GM21717 (cell line): ENCODE measurements around the gene ATL3.
"Not testable (repeated sequence)": the region's sequence is repeated elsewhere in the genome, so short reads cannot be mapped to it uniquely, and the experiment has no call there.

Experiments
- ATAC-seq: cut with Tn5 transposase; IDR thresholded peaks from one replicate; pipeline ENCODE4 v1.9.1; 2021; ENCODE audit warnings: mild to moderate bottlenecking, moderate library complexity; ENCODE audit not compliant: unreplicated experiment

Gene ATL3, protein sequence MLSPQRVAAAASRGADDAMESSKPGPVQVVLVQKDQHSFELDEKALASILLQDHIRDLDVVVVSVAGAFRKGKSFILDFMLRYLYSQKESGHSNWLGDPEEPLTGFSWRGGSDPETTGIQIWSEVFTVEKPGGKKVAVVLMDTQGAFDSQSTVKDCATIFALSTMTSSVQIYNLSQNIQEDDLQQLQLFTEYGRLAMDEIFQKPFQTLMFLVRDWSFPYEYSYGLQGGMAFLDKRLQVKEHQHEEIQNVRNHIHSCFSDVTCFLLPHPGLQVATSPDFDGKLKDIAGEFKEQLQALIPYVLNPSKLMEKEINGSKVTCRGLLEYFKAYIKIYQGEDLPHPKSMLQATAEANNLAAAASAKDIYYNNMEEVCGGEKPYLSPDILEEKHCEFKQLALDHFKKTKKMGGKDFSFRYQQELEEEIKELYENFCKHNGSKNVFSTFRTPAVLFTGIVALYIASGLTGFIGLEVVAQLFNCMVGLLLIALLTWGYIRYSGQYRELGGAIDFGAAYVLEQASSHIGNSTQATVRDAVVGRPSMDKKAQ

DNA sequence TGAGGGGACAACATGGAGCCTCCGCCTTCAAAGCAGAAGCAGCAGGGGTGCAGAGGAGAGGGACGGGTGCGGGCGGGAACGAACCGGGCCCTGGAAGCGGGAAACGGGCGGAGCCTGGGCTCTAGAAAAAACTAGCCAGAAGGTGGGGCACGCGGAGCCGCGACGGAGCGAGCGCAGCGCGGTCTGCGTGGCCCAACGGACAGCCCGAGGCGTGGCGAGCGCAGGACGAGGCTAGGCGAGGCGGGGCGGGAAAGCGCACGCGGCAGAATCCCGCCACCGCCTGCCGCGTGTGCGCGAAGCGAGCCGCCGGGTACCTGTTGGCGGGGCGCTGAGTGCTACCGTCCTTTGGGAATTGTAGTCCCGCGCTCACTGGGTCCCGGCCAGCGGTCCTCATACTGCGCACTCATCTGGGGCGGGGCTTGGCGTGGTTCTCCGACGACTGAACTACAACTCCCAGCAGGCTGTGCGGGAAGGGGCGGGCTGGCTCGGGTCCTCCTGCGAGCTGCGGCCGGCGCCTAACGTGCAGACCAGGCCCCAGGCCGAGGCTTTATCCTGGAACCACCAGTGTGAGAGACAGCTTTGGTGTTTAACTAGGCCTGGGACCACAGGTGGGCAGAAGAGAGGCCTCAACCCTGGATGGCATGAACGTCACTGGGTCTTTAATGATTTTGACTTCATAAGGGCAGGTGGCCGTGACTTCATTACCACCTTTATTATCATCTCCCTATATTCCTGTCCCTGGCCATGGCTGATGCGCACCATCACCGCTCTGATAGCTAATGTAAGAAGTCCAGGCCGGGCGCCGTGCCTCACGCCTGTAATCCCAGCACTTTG lies at the start of gene ATL3:
TSS of gene ATL3 (minus strand) at position 55 of the 834 bp plus-strand sequence. CDS start at position 14, 41 bp downstream.
- peak; percentile 86 for ATAC-seq

DNA sequence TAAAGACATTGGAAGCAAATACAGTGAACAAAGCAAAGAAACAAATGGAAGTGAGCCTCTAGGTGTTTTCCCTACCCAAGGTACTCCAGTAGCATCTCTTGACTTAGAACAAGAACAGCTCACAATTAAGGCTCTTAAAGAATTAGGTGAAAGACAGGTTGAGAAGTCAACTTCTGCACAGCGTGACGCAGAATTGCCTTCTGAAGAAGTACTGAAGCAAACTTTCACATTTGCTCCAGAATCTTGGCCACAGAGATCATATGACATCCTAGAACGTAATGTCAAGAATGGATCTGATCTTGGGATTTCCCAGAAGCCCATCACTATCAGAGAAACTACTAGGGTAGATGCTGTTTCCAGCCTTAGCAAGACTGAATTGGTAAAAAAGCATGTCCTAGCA lies 49.4 kb upstream of the ATL3 start:
- no peak for ATAC-seq

DNA sequence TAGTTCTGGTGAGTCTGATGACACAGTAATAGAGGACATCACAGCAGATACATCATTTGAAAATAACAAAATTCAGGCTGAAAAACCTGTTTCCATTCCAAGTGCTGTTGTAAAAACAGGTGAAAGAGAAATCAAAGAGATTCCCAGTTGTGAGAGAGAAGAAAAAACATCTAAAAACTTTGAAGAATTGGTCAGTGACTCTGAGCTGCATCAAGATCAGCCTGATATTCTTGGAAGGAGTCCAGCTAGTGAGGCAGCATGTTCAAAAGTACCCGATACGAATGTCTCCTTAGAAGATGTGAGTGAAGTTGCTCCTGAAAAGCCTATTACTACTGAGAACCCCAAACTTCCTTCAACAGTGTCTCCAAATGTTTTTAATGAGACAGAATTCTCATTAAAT lies 48.8 kb upstream of the ATL3 start:
- ATAC-seq: no peak

DNA sequence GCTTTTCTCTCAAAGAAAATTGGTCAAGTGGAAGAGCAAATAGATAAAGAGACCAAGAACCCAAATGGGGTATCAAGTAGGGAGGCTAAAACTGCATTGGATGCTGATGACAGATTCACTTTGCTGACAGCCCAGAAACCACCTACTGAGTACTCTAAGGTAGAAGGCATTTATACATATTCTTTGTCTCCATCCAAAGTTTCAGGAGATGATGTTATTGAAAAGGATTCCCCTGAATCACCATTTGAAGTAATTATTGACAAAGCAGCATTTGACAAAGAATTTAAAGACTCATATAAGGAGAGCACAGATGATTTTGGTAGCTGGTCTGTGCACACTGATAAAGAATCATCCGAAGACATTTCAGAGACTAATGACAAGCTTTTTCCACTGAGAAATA lies 47.8 kb upstream of the ATL3 start:
- ATAC-seq: no peak

DNA sequence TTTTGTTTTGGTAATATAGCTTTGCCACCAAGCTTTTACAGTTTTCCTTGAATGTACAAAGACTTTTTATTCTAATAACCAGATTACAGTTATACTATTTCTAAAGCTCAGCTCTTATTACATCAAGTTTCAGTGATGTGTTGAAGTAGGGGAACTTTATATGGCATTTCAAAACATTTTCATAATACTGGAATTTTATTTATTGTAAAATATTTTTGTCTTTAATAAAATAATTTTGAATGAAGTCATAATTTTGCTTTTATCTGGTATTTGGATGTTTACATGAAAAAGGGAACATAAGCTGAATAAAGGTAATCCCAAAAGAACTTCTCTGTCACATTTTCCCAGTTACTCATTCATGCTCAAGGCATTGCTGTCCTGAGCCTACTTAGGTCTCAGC lies 44.9 kb upstream of the ATL3 start:
- ATAC-seq: no peak

DNA sequence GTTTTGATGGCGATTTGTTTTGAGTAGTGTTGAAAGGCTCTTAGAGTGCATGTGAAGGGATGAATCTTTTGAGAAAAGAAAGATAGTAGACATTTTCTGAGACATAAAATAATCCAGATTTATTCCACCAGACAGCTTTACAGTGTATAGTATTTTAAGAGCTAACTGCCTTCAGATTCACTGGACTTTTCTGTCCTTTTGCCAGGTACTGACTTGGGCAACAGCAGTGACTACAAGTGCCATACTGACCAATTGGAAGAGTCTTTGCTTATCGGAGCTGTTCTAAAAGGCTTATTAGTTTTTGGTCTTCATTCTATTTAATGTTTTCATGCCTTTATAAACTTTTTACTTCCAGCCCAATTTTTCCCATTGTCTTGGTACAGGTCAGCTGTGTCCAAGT lies 42.6 kb upstream of the ATL3 start:
- no peak for ATAC-seq

DNA sequence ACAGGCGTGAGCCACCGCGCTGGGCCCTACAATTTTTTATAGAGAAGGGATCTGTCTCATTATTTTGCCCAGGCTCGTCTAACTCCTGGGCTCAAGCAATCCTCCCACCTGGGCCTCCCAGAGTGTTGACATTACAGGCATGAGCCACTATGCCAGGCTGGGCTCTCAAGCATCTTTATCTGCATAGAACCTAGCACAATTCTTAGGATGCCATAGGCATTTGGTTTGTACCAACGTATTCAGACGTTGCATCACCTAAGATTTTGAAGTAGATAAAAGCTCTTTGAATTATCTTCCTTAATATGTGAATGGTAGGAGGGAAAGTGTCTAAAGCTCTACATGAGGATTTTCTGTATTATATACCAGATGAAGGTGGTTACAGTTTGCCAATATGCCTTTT lies 40.7 kb upstream of the ATL3 start:
- no peak for ATAC-seq

DNA sequence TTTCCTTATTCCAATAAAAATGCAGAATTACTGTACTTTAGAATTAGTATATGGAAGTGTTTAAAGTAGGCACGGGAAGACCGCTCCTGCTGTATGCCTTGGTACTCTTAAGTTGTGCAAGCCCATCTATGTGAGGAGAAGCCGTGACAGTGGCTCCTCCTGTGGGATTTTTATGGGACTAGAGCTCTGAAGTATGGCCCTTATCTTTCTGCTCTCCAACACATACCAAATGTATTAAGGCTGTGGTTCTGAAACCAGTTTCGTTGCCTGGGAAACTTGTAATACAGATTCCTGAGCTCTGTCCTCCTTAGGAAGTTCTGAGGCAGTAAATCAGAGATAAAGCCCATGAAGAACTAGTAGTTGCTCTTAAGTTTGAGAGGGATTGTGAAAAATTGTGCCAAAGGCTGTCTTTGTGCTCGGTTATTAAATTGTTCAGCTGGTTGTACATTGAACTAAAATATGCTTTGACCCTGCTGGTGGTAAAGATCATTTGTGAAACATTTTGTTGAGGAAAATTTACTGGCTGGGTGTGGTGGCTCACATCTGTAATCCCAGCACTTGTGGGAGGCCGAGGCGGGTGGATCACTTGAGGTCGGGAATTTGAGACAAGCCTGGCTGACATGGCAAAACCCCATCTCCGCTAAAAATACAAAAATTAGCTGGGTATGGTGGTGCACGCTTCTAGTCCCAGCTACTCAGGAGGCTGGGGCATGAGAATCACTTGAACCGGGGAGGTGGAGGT lies 39.5 kb upstream of the ATL3 start:
- no peak for ATAC-seq

DNA sequence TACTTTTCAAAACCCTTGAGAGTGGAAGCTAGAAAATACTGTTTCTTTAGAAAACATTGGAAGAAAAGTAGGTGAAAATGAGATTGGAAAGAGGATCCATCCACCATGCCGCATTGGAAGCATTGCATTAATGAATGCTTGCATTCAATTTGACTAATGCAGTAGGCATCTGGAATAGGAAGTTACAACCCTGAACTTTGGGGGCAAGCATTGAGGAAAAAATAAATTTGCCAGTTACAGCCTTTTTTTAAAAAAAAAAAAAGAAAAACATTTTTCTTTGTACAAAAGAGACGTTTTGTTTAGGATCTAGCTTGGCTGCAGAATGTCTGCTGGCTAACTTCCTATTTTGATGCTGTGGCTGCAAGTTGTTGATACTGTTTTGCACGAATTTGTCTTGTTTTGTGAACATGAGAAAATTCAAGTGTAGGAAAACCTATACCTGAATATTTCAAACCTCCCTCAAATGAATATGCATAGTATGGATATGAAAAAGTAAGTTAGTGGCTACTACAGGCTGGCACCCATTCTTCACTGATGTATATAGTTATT lies 38.2 kb upstream of the ATL3 start:
- ATAC-seq: no peak

DNA sequence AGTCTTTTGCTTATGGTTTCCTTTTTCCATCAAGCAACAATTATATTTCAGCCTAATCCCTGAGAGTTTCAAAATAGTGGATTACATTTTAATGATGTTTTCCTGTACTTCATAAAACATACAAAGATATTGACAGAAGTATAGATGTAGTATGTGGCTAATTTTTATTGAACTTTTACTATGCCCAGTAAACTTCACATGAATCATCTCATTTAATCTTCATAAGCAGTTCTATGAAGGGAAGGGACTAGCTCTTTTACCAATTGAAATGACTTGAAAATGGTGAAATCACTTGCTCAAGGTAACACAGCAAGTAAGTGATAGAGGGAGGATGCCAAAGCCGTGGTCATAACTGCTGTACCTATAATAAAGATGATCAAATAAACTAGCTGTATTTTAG lies 37.6 kb upstream of the ATL3 start:
- no peak for ATAC-seq

DNA sequence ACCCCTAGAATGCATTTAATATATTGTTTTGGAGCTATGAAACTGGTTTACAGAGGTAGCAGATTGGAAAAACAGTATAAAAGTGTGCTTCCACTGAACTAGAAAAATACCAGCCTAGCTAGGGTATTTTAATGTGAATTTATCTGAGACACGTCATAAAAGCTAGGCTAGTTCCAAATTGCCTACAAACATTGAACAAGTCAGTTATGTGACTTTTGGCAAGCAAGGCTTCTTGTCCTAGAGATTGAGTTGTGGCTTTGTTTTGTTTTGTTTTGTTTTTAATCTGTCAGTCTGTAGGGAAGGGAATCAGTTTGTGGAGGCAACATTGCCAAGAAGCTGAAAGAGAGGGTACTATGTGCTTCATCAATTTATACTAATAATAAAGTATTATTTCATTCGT lies 34.4 kb upstream of the ATL3 start:
- ATAC-seq: no peak

DNA sequence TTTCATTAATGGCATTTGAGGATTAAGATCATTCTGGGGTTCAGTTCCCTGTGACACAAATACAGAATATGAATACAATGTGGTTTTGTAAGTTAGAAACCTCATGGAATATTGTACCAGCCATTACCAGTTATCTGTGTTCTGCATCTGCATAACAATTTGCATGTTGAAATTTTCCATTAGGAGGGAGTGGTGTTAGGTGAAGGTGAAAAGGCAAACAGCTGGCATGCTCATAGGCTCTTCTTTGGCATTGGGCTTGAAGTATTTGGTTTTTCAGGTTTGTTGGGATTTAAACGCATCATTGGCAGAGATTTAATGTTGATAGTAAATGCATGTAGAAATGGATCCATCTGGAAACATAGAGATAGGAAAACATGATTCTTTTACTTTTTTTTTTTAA lies 28.7 kb upstream of the ATL3 start:
- ATAC-seq: no peak

DNA sequence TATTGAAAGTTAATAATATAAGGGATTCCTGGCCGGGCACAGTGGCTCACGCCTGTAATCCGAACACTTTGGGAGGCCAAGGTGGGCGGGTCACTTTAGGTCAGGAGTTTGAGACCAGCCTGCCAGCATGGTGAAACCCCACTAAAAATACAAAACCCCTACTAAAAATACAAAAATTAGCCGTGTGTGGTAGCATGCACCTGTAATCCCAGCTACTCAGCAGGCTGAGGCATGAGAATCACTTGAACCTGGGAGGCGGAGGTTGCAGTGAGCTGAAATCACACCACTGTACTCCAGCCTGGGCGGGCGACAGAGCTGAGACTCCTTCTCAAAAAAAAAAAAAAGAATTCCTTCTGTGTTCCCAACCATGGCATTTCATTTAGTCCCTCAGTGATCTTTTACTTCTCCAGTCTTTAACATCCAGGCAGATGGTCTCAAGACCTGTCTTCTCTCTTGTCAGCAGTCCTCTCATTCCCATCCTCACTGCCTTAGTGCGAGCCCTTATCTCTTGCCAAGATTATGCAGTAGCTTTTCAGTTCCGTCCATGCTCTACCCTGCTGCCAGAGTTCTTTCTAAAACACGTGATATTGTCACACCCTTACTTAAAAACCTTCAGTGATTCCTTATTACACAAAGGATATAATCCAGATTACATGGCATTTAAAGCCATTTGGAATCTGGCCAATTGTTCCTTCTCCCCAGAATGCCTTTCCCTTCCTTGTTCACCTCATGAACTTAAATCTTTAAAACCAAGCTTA lies 28.0 kb upstream of the ATL3 start:
- ATAC-seq: no peak

DNA sequence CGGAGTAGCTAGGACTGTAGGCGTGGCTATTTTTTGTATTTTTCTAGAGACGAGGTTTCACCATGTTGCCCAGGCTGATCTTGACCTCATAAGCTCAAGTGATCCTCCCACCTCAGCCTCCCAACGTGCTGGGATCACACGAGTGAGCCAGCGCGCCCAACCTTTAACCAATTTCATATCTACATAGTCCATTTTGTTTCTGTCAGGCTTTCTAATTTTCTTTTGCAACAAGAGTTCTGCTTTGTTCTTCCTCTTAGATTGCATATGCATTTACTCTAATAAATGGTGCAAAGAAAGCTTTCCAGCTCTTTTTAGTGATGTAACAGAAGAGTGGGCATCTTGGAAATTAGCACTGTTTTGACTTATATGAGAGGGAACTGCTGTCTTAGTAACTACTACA lies 23.4 kb upstream of the ATL3 start:
- no peak for ATAC-seq

DNA sequence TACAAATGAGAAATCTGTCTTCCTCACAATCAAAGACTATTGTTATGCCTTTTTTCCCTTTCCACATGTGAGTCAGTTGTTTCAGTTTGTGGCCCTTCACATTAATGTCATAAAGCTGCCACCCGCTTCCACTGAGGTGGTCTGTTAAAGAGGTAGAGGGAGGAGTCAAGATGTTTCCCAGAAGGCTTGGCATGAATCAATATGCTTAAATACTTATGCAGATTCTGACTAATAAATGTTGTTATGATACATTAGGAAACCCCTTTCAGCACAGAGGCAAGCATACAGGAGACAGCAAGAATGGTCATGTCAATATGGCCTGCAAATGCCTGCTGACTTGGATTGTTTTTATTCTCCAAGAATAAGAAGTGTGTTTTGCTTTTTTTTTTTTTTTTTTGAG lies 16.7 kb upstream of the ATL3 start:
- no peak for ATAC-seq

DNA sequence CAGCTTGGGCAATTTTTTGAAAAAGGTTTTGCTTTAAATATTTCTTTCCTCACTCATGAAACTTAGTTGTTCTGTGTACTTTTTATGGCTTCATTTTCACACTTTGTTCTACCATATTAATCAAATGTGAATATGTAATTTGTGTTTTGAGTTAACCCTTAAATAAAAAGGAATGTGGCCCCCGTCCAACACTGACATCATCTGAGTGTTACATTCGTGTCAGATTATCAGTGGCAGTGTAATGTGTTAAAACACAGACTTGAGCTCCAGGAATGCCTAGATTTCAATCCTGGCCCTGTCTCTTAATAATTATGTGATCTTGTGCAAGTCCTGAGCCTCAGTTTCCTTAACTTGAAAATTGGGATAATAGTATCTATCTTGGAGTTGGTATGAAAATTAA lies 15.8 kb upstream of the ATL3 start:
- ATAC-seq: no peak

DNA sequence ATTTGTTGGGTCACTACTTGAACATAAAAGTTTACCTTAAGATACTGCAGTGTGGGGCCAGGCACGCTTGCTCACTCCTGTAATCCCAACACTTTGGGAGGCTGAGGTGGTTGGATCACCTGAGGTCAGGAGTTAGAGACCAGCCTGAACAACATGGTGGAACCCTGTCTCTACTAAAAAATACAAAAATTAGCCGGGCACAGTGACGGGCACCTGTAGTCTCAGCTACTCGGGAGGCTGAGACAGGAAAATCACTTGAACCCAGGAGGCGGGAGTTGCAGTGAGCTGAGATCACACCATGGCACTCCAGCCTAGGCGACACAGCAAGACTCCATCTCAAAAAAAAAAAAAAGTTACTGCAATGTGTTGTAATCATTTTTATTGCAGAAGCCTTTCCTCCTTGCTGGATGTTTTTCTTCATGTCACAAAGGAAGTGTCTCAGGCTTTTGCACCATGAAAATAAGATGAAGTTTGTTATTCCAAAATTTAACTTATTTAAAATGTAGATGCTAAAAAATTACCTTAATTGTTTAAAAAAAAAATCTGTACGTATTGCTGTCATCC lies 14.1 kb upstream of the ATL3 start:
- ATAC-seq: not testable (repeated sequence)

DNA sequence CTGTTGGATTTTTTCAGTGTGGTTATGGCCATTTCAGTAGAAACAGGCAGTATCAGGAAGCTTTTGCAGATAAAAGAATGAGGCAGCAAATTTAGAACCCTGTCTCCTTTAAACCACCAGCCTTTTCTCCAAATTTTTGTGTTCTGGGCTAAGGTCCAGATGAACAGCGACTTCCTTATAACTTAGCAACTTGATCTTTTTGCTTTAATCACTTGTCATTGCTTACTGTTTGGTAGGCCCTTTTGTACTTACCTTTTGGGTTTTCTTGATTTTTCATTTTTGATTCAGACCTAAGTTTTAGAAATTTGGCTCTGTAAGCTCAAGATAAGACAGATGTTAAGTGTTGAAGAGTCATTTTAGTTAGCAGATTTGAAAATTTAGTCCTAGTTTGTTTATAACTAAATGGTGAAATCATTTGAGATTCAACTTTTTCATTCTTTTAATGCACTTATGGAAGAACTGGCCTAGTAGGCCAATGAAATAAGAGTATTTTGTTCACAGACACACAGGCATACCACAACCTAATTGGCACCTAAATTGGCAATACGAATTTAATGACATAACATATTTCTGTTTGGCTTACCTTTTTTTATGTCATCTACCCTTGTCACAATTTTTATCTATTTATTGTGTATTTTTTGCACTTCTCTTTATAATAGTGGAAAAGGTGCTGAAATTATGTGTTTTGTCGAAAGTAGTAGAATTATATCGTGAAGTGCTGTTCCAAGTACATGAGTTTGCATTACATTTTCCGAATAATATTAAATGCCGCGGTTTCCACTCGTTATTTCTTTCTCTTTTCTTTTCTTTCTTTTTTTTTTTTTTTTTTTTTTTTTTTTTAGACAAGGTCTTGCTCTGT lies 12.2 kb upstream of the ATL3 start:
- ATAC-seq: no peak
